ENCODE measurements around the gene PGAM2.

The PGAM2 gene

DNA sequence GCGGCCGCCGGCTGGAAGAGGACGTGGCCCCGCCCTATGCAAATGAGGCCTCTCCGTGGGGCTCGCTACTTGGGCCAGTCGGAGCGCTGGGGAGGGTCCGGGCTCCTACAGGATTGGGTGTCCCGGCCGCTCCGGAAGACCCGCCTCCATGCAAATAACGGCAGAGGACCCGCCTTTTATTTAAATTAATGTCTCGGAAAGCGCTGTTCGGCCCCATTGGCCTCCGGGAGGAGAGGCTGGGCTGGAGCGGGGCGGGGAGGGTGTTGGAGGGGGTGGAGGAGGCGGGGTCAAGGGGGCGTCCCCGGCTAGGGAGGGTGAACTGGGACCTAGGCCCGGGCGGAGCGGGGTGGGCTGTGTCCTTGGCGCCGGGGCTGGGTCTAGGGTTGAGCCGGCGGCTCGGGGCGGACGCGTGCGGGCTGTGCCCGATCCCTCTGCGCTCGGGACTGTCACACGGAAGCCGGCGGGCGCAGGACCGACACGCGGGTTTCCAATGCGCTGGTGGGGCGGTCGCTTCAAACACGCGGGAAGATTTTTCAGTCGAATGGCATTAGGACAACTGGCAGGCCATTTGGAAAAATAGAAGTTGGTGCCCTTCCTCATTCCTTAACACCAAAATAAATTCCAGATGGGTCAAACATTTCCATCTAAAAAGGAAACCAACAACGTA lies 17.3 kb upstream of the PGAM2 start:
- peak; percentile 98 for DNase-seq

DNA sequence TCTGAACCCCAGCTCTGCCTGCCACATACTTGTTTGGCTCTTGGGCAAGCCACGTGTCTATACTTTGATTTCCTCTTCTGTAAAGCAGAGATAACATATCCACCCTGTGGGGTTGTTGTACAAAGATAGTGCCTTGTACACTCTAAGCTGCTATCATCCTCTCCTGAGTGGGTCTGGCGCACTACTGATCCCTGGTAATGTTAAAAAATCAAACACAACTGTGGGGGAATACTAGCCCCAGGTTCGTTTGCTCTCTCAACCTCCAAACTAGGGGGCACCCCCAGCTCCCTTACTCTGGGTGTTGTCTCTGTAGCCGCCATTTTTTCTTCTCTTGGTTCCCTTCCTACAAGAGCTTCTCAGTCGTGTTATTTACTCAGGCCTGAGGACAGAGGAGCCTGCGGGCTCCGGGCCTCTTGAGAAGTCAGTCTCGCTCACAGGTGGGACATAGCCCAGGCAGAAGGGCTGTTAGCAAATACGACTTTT lies 15.9 kb upstream of the PGAM2 start:
- no peak for DNase-seq

DNA sequence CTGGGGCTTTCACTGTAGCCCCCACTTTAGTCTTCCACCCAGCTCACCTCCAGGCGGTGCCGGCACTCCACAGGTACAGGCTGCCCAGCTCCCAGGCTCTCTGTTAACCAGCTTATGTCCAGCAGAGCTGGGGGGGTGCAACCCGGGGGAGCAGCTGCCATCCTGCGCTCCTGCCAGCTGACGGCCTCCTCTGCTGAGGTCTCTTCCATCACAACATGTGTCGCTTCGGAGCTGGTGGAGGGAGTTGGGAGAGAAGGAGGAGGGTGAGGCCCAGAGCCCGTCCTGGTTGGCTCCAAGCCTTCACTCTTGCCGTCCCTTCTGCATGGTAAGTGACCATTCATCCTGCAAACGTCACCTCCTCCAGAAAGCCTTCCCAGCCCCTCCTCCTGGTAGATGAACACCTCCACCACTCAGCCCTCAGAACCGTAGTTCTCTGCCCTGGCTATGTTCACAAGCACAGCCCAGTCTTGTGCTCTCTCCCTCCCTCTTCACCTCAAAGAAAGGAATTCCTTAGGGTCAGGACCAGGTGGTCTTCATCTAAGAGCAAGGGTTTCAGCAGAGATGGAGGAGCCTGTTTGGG lies 15.4 kb upstream of the PGAM2 start:
- no peak for DNase-seq

DNA sequence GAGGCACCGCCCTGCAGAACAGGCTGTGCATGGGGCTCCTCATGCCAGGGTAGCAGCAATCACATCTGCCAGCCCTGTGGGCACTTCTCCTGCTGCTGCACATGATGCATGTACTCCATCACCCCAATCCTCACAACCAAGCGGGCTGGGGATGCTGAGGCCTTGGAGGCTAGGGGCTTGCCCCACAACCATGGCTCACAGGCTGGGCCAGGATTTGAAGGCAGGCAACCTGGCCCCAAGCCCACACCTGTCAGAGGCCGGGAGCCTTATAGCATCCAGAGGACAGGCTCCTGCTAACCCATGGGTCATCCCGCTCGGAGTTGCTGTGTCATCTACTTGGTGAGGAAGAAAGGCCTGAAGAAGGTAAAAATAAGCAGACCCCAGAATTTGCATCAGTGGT lies 14.8 kb upstream of the PGAM2 start:
- DNase-seq = no peak

DNA sequence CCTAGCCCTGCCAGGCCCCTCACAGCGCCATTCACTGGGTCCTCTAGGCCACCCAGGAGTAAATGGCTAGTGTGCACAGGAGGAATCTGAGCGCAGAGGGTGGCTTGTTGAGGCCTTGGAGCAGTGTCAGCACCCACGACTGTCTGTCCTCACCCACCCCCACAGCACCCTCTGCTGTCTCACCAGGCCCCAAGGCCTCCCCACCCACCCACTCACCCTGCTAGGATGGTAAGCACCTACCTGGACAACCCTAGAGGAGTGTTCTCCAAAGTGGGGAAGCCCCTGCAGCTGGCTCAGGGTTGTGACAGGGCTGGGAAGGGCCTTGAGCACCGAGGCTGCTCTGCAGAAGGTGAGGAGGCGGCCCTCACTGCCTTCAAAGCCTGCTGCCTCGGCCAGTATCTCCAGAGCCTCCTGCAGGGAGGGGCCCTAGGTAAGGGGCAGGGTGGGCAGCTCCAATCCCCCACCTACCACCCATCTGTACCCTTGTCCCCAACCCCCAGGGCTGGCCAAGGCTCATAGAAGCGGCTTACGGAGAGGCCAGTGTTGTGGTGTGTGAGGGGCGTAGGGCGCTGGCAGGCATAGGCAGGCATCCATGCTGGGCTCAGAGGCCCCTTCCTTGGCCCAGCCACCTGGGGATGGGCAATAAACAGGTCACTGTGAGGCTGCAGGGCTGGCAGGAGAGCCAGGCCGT lies 14.1 kb upstream of the PGAM2 start:
- DNase-seq = no peak

DNA sequence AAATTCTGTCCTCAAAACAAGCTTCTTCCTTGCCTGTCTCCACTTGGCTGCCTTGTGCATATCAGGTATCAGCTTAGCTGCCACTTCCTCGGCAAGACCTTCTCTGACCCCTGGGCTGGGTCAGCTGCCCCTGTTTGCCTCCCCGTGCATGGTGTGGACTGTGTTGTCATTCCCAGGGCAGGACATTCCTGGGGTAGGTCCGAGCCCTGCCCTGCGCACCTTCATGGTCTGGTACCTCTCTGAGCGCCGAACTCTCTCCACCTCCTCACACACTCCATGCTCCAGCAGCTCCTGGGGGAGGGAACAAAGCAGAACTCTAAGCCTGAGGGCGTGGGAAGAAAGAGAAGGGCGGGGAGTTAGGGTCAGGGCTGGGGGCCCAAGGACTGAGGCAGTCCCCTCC lies 13.2 kb upstream of the PGAM2 start:
- no peak for DNase-seq

DNA sequence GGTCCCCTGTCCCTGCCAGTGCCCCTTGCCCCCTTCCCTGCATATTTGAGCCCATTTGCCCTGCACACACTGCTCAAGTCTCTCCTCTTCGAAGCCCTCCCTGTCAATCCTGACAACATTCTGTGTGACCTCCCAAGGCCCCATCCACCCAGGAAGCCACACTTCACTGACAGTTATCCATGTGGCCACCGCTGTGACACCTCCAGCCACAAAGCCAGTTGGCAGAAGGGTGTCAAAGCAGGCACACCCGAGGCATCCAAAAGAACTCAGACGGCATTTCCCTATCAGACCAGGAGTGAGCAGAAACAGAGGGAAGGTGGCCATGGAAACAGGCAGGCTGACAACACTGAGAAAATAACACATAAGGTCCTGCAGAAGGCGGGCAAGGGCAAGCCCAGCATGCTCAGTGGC lies 12.3 kb upstream of the PGAM2 start:
- no peak for DNase-seq

DNA sequence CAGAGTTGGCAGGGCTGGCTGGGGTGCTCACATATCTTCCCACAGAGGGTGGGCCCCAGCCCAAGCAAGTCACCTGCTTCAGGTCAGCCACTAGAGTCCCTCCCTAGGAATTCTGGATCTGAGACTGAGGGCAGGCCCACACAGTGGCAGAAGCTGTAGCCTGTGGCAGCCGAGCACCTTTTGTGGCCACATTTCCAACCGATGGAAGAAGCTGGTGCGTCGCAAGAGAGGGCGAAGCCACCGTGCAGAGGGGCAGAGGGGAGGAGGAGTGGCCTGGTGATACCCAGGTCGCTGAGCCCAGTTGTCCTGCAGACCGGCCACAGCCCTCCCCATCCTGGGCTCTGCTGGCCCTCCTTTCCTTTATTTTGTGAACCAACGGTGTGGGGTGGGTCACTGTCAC lies 11.7 kb upstream of the PGAM2 start:
- no peak for DNase-seq

DNA sequence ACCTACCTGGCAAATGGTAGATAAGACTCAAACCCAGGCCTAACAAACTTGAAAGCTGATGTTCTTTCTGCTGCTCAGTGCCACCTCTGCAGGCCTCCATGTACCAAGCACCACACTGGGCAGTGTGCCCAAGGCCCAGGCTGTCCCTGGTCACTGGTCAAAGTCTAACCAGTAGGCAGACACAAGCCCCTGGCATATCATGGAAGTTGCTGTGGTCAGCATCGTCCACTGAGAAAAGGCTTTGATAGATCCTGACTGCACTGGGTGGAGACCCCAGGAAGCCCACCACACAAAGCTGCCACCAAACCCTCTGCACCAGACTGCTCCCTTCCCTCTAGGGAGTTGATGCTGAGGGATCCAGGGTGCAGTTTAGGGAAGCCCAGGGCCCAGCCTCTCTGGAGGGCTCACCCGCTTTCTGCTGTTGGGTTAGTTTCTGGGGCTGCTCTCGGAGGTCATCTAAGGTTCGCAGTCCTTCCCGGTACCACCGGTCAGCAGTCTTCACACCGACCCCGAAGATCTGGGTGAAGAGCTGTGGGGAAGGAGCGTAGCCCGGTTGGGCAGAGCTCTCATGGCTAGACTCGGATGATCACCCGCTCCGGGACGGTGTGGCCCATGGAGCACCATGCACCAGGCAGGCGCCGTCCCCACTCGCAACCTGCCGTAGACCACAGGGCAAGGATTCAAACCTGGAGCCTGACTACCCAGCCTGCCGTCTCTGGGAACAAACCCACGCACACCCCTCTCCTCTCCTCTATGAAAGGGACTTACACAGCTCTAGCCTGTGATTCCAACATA lies 10.9 kb upstream of the PGAM2 start:
- no peak for DNase-seq

DNA sequence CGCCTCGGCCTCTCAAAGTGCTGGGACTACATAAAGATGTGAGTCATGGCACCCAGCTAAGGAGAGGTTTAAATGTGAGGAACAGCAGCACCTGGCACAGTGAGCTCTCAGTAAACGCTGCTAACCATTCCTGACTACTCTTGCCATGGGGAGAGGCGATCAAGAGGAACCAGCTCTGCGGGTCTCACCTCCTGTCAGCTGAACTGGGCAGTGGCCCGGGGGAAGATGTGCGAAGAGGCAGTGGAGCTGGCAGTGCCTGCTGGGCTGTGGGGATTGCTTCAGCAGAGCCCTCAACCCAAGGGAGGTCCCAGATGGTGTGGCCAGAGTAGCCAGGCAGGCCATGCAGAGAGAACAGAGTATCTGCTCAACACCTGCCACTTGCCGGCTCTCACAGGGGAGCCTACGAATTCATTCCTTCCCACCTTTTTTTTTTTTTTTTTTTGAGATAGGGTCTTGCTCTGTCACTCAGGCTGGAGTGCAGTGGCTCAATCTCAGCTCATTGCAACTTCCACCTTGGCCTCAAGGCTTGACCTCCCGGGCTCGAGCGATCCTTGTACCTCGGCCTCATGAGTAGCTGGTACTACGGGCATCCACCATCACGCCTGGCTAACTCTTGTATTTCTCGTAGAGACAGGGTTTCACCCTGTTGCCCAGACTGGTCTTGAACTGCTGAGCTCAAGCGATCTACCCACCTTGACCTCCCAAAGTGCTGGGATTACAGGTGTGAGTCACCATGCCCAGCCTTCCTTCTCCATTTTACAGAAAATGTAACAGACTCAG lies 10.1 kb upstream of the PGAM2 start:
- DNase-seq = no peak

DNA sequence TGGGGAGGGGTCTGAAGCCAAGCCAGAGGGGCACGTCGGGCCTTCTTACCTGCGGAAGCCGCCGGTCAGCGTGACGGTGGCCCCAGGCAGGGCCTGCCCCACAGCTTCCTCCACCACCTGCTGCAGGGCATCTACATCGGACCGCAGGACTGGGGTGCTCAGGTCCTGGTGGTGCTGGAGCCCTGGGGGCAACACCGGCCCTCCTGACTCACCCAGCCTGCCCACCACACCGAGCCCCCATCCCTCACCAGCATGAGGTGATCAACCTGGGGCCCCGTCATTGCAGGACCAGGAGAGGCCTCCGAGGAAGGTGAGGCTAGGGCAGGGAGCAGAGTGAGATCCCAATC lies 9.0 kb upstream of the PGAM2 start:
- DNase-seq = no peak

DNA sequence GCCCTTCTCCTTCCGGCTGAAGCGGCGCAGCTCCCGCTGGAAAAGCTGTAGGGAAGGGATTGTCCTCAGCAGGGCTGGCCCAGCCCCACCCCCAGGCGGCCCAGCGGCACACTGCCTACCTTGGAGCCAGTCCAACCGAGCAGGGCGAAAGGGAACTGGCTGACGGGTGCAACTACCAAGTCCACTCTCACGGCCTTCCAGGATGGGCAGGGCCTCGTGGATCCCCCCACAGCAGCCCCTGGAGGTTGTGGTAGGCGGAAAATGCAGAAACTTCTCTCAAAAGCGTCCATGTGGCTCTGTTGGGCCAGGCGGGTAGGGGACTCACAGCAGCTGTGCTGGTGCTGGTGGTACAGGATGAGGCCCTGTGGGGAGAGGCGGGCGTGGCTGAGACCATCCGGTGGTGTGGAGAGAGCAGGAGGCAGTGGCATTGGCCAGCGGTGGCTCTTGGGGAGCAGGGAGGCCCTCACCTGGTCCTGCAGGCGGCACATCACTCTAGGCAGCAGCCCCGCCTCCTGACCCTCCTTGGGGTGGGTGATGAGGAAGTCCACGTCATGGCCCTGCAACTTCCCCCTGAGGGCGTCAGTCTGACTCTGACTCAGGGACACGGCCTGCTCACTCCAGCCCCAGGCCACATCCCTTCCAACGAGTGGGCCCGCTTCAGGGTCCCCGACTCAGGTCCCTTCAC lies 8.4 kb upstream of the PGAM2 start:
- no peak for DNase-seq

DNA sequence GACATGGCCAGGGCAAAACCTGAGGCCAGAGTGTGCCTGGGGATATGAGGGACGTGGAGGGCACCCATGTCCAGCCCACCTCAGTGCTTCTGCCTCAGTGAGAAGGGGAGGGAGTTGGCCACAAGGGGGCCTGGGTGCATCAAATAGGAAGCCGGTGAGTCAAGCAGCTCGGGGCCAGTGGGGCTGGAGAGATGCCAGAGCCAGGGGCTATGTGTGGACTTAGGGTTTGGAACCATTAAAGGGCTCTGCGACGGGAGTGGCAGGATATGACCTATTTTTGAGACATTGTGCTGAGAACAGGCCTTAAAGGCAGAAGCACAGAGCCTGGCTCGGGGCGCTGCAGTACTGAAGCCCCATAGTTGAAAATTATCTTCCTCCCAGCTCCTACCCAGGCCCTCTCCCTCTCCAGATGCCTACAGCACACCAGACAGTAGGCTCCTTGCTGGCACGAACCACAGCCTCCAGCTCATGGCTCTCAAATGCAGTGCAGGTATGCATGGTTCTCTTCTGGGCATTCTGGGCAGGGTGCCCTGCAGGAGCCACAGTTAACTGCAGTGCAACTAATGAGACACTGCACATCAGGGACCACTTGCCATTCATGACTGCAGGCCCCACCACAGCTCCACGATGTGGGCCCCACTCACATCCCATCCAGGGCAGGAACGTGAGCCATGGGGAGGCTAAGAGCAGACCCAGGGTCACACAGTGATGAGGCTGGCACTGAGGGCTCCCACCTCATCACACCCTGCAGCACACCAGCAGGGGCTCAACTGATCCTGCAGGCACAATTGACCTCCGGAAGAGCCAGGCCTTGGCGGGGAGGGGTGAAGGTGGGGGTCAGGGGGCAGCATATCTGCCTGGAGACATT lies 7.2 kb upstream of the PGAM2 start:
- peak; percentile 37 for DNase-seq

DNA sequence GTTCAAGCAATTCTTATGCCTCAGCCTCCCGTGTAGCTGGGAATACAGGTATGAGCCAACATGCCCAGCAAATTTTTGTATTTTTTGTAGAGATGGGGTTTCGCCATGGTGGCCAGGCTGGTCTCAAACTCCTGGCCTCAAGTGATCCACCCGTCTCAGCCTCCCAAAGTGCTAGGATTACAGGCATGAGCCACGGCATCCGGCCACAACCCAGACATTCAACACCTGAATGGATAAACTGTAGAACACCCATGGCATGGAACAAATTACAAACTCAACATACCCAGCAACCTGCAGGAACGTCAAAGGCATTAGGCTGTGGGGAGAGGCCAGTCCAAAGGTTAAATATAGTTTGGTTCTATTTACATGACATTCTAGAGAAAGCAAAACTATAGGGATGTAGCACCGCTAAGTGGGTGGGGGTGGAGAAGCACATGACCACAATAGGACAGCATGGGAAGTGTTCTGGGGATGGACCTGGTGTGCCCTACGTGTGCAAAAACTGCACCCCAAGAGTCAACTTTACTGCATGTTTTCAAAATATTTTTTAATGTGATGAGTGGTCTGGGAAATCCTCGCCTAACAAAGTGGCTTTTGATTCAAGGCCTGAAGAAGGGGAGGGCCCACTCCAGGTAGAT lies 6.5 kb upstream of the PGAM2 start:
- no peak for DNase-seq

DNA sequence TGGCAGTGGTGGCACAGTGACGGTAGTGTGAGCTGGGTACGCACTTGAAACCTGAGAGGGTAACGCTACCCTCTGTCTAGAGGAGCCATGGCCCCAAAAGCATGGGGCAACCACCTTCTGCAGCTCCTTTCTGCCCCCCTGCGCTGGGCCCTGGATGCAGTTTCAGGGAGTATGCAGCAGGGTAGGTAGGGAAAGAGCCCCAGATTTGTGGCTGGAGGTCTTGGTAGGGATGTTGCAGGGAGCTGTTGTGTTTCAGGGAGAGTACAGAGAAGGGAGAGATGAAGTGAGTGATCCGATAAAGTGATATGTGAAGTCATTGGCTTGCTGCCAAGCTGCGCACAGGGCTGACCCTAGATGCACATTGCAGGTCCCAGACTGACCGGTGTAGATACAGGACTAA lies 2.7 kb upstream of the PGAM2 start:
- DNase-seq = no peak

DNA sequence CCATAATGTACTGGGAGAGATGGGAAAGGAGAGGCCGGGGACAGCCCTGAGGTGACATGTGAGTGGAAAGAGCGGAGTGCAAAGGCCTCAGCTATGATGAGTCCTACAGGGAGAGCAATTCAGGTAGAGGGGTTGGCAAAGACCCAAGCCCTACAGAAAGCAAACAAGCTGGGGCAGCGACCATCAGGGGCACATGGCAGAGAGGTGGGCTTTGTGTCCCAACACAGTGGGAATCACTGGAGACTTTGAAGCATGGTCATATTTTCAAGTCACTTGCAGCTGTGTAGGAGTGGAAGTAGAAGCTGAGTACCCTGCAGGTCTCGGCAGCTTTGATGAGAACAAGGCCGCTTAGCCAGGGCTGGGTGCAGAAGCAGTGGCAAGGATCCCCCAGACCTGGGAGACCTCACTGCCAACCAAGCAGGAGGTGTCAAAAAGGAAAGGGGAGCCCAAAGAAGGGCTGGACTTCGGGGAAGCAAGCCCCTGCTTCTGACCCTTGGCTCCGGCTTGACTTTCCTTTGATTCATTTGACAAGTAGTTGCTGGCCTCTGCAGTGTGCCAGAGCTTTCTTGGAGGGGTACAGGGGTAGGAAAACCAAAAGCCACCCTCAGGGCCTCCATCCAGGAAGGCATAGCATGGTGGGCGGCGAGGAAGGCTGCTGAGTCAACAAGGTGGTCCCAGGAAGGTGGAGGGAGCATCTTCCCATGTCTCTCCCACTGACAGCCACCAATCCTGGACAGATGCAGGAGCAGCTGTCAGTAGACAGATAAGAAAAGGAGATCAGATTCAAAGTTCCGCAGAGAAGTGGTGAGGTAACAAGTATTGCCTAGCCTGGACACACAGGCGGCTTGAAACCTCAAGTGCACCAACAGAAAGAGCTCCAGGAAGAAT lies 1.9 kb upstream of the PGAM2 start:
- no peak for DNase-seq

DNA sequence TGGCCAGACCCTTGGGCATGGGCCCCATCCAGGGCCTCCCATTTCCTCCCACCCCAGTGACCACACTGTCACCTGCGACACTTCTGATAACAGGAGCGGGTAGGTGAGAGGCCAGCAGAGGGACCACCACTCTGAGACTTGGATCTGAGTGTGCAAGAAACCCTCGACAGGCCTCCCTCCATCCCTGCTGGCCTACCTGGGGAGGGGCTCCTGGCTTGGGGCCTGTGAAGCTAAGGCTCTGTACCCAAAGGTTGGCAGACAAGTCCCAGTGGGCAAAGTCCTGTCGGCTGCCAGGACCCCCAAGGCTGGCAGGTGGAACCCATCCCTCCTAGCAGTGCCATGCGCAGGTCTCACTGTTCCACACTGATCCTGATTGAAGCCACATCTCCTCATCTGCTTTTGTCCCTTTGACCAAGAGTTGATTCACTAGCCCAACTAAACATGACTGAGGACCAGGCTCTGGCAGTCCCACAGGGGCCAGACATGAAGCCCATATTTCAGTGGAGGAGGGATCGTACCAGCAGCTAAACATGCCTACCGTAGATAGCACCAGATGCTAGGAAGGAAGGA lies 1.2 kb upstream of the PGAM2 start:
- DNase-seq = no peak

DNA sequence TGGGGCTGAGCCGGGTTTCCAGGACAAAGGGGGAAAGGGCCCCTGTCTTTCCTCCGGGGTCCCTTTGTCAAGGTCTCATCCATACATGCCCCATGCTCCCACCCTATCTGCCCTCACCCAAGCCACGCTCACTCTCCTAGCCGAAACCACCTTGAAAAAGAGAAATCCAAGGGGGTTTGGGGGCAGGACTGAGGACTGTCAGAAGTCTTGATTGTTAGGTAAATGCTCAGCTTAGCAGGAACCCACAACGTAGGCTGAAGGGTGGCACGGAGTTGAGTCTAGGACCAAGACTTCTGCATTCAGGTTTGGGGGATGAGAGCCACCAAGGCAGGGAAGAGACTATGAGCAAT lies 719 bp upstream of the PGAM2 start:
- no peak for DNase-seq

DNA sequence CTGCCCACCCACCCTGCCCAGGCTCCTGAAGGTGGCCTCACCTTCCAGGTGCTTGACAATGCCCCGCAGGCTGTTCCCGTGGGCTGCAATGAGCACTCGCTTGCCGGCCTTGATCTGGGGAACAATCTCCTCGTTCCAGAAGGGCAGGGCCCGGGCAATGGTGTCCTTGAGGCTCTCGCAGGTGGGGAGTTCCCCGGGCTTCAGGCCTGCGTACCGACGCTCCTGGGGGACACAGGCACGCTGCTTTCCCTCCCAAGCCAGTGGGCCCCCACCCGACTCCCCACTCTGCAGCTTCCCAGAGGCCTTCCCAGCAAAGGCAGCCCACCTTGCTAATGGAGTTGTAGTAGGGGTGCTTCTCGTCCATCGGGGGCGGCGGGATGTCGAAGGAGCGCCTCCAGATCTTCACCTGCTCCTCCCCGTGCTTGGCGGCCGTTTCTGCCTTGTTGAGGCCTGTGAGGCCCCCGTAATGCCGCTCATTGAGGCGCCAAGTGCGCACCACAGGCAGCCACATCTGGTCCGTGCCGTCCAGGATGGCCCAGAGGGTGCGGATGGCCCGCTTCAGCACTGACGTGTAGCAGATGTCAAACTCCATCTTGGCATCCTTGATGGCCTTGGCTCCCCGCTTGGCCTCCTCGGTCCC lies 456 bp downstream of the PGAM2 start:
- DNase-seq = no peak

All from stimulated activated CD4-positive, alpha-beta T cell treated with anti-CD3 and anti-CD28 coated beads, Interleukin-4, amount 100 ng/mL, for 24 hours (primary cell).